GM23338 (cell line): ENCODE data around the gene CCDC40. TPM values are rescaled to one million over a fixed set of nuclear protein-coding genes. Genes with fewer than 3 reads are reported as not detected.

Source experiments
- ATAC-seq: fragments of 200-7000 bp; cut with Tn5 transposase; 3 replicates; pipeline ENCODE4 v1.9.1; 2020
- DNase-seq: peaks from one replicate; pipeline ENCODE4 v3.0.0-alpha.2; 2015; ENCODE audit warnings: low spot score
- H2AFZ ChIP-seq: fragments of 200-600 bp; sonication (generic); 2 replicates; pipeline ENCODE4 v1.8.0; 2016; ENCODE audit warnings: antibody characterized with exemption, mild to moderate bottlenecking, moderate library complexity
- H3F3A ChIP-seq: fragments of 200-600 bp; sonication (generic); replicated peaks from 2 replicates; pipeline ENCODE4 v1.8.0; 2017; ENCODE audit warnings: antibody characterized with exemption, mixed run types, low read depth
- H3K27ac ChIP-seq: fragments of 200-600 bp; sonication (generic); 2 replicates; pipeline ENCODE4 v1.6.1; 2016; ENCODE audit warnings: low read depth
- H3K27me3 ChIP-seq: fragments of 200-600 bp; sonication (generic); 2 replicates; pipeline ENCODE4 v1.8.0; 2016; ENCODE audit warnings: mild to moderate bottlenecking, mixed run types, moderate library complexity; ENCODE audit not compliant: insufficient read depth
- H3K36me3 ChIP-seq: fragments of 200-600 bp; sonication (generic); 2 replicates; pipeline ENCODE4 v1.8.0; 2016; ENCODE audit warnings: mild to moderate bottlenecking; ENCODE audit not compliant: insufficient read depth
- H3K4me1 ChIP-seq: fragments of 200-600 bp; sonication (generic); 2 replicates; pipeline ENCODE4 v1.8.0; 2016; ENCODE audit warnings: mild to moderate bottlenecking, moderate library complexity; ENCODE audit not compliant: insufficient read depth
- H3K4me2 ChIP-seq: fragments of 200-600 bp; sonication (generic); 2 replicates; pipeline ENCODE4 v1.7.1; 2017; ENCODE audit warnings: mixed run types
- H3K4me3 ChIP-seq: fragments of 200-600 bp; sonication (generic); 2 replicates; pipeline ENCODE4 v1.6.1; 2016; ENCODE audit warnings: mixed run types
- H3K79me2 ChIP-seq: fragments of 200-600 bp; sonication (generic); replicated peaks from 2 replicates; pipeline ENCODE4 v1.8.0; 2017; ENCODE audit warnings: mild to moderate bottlenecking; ENCODE audit not compliant: insufficient read depth
- H3K9me2 ChIP-seq: fragments of 200-600 bp; sonication (generic); 2 replicates; pipeline ENCODE4 v1.8.0; 2017; ENCODE audit not compliant: insufficient read depth
- H4K20me1 ChIP-seq: fragments of 200-600 bp; sonication (generic); replicated peaks from 2 replicates; pipeline ENCODE4 v1.8.0; 2017; ENCODE audit warnings: mild to moderate bottlenecking; ENCODE audit not compliant: insufficient read depth
- H3K27ac Mint-ChIP-seq: 2 replicates; pipeline ENCODE4 v1.8.0; 2020; ENCODE audit warnings: inconsistent platforms, mild to moderate bottlenecking, moderate library complexity, mixed read lengths
- H3K27me3 Mint-ChIP-seq: 3 replicates; pipeline ENCODE4 v1.8.0; 2022; ENCODE audit warnings: low read depth, mild to moderate bottlenecking, moderate library complexity, mixed read lengths, inconsistent platforms; ENCODE audit not compliant: insufficient read depth, poor library complexity
- H3K36me3 Mint-ChIP-seq: 3 replicates; pipeline ENCODE4 v1.8.0; 2021; ENCODE audit warnings: low read depth, mild to moderate bottlenecking, inconsistent platforms, moderate library complexity, mixed read lengths
- H3K4me1 Mint-ChIP-seq: 3 replicates; pipeline ENCODE4 v1.8.0; 2020; ENCODE audit warnings: mild to moderate bottlenecking, inconsistent platforms, mixed read lengths
- H3K4me3 Mint-ChIP-seq: 3 replicates; pipeline ENCODE4 v1.8.0; 2021; ENCODE audit warnings: moderate library complexity, mild to moderate bottlenecking, inconsistent platforms, mixed read lengths
- H3K9me3 Mint-ChIP-seq: 3 replicates; pipeline ENCODE4 v1.8.0; 2020; ENCODE audit warnings: moderate library complexity, mild to moderate bottlenecking, inconsistent platforms, mixed read lengths
- CREB1 ChIP-seq: fragments of 250-450 bp; sonication (Bioruptor Pico); IDR thresholded peaks from 2 replicates; pipeline ENCODE4 v1.5.0; 2020; ENCODE audit warnings: low read depth, mild to moderate bottlenecking, moderate library complexity
- EZH2 ChIP-seq: fragments of 200-600 bp; sonication (generic); IDR thresholded peaks from one replicate; pipeline ENCODE4 v1.8.0; 2017; ENCODE audit warnings: antibody characterized with exemption, mild to moderate bottlenecking, low read depth; ENCODE audit not compliant: unreplicated experiment
- EZH2phosphoT487 ChIP-seq: fragments of 200-600 bp; sonication (generic); IDR thresholded peaks from one replicate; pipeline ENCODE4 v1.8.1; 2018; ENCODE audit warnings: antibody characterized with exemption; ENCODE audit not compliant: unreplicated experiment
- JUNB ChIP-seq: IDR thresholded peaks from one replicate; pipeline ENCODE4 v1.6.1; 2016; ENCODE audit warnings: antibody characterized with exemption; ENCODE audit not compliant: unreplicated experiment
- NANOG ChIP-seq: IDR thresholded peaks from 2 replicates; pipeline ENCODE4 v1.6.1; 2016; ENCODE audit warnings: antibody characterized with exemption, borderline replicate concordance
- POLR2AphosphoS5 ChIP-seq: IDR thresholded peaks from 2 replicates; pipeline ENCODE4 v1.6.1; 2016; ENCODE audit warnings: antibody characterized with exemption, low read depth
- ZNF331 ChIP-seq: fragments of 250-450 bp; sonication (Bioruptor Pico); IDR thresholded peaks from 2 replicates; pipeline ENCODE4 v1.5.0; 2020; ENCODE audit warnings: low read depth, mild to moderate bottlenecking, moderate library complexity
- polyA plus RNA-seq: library from polyadenylated mRNA; unstranded; fragments of >200 nt; fragmentation: Nextera tagmentation; extraction: Ambion mirVana; gene quantifications from 2 replicates; pipeline ENCODE4 v1.2.1, GENCODE V29; 2016
- total RNA-seq: library from RNA; depleted of rRNA; stranded (reverse); fragments of >200 nt; shearing (Covaris generic); gene quantifications from 2 replicates; pipeline ENCODE4 v1.2.3, GENCODE V29; 2014
- TF ChIP-seq, protein P1 (sequence below): IDR thresholded peaks from one replicate; pipeline ENCODE4 v1.6.1; 2018; ENCODE audit warnings: antibody characterized with exemption; ENCODE audit not compliant: unreplicated experiment
- TF ChIP-seq, protein P2 (sequence below): fragments of 250-450 bp; sonication (Bioruptor Pico); IDR thresholded peaks from 2 replicates; pipeline ENCODE4 v1.5.0; 2020; ENCODE audit warnings: mild to moderate bottlenecking, moderate library complexity
- TF ChIP-seq, protein P3 (sequence below): IDR thresholded peaks from 2 replicates; pipeline ENCODE4 v1.6.1; 2016; ENCODE audit warnings: antibody characterized with exemption
- TF ChIP-seq, protein P4 (sequence below), 2 experiments: fragments of 200-600 bp in 1 of 2; sonication (generic) in 1 of 2; conservative IDR thresholded peaks; 2 replicates each; pipeline versions ENCODE4 v1.5.1 to v1.6.1; 2016 to 2017; ENCODE audit warnings: antibody characterized with exemption in 2 of 2, low read depth in 2 of 2, mild to moderate bottlenecking in 2 of 2, moderate library complexity in 1 of 2

Gene CCDC40
- total and polyA plus RNA-seq, 2 experiments from 2014 or later: 7.6 to 8.1 TPM

DNA sequence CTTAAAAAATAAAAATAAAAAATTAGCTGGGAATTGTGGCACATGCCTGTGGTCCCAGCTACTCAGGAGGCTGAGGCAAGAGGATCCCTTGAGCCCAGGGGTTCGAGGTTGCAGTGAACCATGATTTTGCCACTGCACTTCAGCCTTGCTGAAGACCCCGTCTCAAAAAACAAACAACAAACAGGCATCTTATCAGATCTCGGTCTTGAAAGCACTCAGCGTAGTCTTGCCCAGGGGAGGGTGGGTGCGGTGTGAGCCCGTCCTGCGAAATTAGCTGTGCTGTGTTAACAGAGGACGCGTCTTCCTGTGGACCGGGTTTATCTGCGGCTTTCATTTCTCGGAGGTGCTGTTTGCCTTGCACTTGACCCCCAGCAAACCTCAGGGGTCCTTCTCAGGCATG, 70.3 kb downstream of the CCDC40 start:
- Histone ChIP-seq H3K9me2 (no peaks in the 10 kb centered on the region), H3K36me3 (no peaks in the 10 kb centered on the region), H3K4me1 (peaks cover 7% of the 10 kb centered on the region; the same call in 1 of the 2 replicates), H3K27ac (no peak overlapping the region), H3K4me3 (no peak overlapping the region), H3K27me3 (no peaks in the 10 kb centered on the region), H2AFZ (no peak overlapping the region), H3K4me2 (no peak overlapping the region), H4K20me1 (no peaks in the 10 kb centered on the region), H3F3A (no peaks in the 10 kb centered on the region), H3K79me2 (0 out of 2 replicates have a peak, but pooled peaks cover 5% of the 10 kb centered on the region)
- Mint-ChIP-seq H3K27me3 (peaks cover 7% of the 10 kb centered on the region), H3K4me1 (peaks cover 26% of the 10 kb centered on the region), H3K36me3 (peaks cover 3% of the 10 kb centered on the region; the same call in 2 of the 3 replicates), H3K9me3 (no peaks in the 10 kb centered on the region; the same call in 1 of the 3 replicates), H3K4me3 (no peak overlapping the region), H3K27ac (no peak overlapping the region)
- TF ChIP-seq ZNF331 (no peak), CREB1 (CRISPR knock-in tag) (no peak), POLR2AphosphoS5 (no peak), EZH2 (no peak), EZH2phosphoT487 (no peak), NANOG (no peak), JUNB (no peak)
- TF ChIP-seq, protein P1, sequence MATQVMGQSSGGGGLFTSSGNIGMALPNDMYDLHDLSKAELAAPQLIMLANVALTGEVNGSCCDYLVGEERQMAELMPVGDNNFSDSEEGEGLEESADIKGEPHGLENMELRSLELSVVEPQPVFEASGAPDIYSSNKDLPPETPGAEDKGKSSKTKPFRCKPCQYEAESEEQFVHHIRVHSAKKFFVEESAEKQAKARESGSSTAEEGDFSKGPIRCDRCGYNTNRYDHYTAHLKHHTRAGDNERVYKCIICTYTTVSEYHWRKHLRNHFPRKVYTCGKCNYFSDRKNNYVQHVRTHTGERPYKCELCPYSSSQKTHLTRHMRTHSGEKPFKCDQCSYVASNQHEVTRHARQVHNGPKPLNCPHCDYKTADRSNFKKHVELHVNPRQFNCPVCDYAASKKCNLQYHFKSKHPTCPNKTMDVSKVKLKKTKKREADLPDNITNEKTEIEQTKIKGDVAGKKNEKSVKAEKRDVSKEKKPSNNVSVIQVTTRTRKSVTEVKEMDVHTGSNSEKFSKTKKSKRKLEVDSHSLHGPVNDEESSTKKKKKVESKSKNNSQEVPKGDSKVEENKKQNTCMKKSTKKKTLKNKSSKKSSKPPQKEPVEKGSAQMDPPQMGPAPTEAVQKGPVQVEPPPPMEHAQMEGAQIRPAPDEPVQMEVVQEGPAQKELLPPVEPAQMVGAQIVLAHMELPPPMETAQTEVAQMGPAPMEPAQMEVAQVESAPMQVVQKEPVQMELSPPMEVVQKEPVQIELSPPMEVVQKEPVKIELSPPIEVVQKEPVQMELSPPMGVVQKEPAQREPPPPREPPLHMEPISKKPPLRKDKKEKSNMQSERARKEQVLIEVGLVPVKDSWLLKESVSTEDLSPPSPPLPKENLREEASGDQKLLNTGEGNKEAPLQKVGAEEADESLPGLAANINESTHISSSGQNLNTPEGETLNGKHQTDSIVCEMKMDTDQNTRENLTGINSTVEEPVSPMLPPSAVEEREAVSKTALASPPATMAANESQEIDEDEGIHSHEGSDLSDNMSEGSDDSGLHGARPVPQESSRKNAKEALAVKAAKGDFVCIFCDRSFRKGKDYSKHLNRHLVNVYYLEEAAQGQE: no peak
- TF ChIP-seq, protein P2, sequence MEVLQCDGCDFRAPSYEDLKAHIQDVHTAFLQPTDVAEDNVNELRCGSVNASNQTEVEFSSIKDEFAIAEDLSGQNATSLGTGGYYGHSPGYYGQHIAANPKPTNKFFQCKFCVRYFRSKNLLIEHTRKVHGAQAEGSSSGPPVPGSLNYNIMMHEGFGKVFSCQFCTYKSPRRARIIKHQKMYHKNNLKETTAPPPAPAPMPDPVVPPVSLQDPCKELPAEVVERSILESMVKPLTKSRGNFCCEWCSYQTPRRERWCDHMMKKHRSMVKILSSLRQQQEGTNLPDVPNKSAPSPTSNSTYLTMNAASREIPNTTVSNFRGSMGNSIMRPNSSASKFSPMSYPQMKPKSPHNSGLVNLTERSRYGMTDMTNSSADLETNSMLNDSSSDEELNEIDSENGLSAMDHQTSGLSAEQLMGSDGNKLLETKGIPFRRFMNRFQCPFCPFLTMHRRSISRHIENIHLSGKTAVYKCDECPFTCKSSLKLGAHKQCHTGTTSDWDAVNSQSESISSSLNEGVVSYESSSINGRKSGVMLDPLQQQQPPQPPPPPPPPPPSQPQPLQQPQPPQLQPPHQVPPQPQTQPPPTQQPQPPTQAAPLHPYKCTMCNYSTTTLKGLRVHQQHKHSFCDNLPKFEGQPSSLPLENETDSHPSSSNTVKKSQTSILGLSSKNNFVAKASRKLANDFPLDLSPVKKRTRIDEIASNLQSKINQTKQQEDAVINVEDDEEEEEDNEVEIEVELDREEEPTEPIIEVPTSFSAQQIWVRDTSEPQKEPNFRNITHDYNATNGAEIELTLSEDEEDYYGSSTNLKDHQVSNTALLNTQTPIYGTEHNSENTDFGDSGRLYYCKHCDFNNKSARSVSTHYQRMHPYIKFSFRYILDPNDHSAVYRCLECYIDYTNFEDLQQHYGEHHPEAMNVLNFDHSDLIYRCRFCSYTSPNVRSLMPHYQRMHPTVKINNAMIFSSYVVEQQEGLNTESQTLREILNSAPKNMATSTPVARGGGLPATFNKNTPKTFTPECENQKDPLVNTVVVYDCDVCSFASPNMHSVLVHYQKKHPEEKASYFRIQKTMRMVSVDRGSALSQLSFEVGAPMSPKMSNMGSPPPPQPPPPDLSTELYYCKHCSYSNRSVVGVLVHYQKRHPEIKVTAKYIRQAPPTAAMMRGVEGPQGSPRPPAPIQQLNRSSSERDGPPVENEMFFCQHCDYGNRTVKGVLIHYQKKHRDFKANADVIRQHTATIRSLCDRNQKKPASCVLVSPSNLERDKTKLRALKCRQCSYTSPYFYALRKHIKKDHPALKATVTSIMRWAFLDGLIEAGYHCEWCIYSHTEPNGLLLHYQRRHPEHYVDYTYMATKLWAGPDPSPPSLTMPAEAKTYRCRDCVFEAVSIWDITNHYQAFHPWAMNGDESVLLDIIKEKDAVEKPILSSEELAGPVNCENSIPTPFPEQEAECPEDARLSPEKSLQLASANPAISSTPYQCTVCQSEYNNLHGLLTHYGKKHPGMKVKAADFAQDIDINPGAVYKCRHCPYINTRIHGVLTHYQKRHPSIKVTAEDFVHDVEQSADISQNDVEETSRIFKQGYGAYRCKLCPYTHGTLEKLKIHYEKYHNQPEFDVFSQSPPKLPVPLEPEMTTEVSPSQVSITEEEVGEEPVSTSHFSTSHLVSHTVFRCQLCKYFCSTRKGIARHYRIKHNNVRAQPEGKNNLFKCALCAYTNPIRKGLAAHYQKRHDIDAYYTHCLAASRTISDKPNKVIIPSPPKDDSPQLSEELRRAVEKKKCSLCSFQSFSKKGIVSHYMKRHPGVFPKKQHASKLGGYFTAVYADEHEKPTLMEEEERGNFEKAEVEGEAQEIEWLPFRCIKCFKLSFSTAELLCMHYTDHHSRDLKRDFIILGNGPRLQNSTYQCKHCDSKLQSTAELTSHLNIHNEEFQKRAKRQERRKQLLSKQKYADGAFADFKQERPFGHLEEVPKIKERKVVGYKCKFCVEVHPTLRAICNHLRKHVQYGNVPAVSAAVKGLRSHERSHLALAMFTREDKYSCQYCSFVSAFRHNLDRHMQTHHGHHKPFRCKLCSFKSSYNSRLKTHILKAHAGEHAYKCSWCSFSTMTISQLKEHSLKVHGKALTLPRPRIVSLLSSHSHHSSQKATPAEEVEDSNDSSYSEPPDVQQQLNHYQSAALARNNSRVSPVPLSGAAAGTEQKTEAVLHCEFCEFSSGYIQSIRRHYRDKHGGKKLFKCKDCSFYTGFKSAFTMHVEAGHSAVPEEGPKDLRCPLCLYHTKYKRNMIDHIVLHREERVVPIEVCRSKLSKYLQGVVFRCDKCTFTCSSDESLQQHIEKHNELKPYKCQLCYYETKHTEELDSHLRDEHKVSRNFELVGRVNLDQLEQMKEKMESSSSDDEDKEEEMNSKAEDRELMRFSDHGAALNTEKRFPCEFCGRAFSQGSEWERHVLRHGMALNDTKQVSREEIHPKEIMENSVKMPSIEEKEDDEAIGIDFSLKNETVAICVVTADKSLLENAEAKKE (CRISPR knock-in tag): no peak
- TF ChIP-seq, protein P3, sequence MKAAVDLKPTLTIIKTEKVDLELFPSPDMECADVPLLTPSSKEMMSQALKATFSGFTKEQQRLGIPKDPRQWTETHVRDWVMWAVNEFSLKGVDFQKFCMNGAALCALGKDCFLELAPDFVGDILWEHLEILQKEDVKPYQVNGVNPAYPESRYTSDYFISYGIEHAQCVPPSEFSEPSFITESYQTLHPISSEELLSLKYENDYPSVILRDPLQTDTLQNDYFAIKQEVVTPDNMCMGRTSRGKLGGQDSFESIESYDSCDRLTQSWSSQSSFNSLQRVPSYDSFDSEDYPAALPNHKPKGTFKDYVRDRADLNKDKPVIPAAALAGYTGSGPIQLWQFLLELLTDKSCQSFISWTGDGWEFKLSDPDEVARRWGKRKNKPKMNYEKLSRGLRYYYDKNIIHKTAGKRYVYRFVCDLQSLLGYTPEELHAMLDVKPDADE: no peak
- TF ChIP-seq, protein P4, sequence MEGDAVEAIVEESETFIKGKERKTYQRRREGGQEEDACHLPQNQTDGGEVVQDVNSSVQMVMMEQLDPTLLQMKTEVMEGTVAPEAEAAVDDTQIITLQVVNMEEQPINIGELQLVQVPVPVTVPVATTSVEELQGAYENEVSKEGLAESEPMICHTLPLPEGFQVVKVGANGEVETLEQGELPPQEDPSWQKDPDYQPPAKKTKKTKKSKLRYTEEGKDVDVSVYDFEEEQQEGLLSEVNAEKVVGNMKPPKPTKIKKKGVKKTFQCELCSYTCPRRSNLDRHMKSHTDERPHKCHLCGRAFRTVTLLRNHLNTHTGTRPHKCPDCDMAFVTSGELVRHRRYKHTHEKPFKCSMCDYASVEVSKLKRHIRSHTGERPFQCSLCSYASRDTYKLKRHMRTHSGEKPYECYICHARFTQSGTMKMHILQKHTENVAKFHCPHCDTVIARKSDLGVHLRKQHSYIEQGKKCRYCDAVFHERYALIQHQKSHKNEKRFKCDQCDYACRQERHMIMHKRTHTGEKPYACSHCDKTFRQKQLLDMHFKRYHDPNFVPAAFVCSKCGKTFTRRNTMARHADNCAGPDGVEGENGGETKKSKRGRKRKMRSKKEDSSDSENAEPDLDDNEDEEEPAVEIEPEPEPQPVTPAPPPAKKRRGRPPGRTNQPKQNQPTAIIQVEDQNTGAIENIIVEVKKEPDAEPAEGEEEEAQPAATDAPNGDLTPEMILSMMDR (conservative IDR thresholded peaks at IDR 0.05; ENCODE audit: low read depth in 2 of 2): no peak
- ATAC-seq (no peak), DNase-seq (no peak)
